GM18867 (cell line): ENCODE results near the gene PDE4A.
A peak's percentile ranks its signal among the peaks of the same experiment; 100 is the strongest.
"Not testable (repeated sequence)": the region's sequence is repeated elsewhere in the genome, so short reads cannot be mapped to it uniquely, and the experiment has no call there.

Source experiments
- ATAC-seq: cut with Tn5 transposase; IDR thresholded peaks from one replicate; pipeline ENCODE4 v1.9.1; 2021; ENCODE audit warnings: mild to moderate bottlenecking, moderate library complexity; ENCODE audit not compliant: unreplicated experiment

The PDE4A gene

GRCh38 chr19:10403137-10404021 lies 17.0 kb upstream of the PDE4A start, which contains the start of gene CDC37:
CDC37 (minus strand) TSS chr19:10403542; CDS start chr19:10403479, 63 bp downstream.
- peak; percentile 77 for ATAC-seq

GRCh38 chr19:10404888-10405820 lies 15.2 kb upstream of the PDE4A start:
- ATAC-seq: no peak

GRCh38 chr19:10406191-10406590 lies 14.1 kb upstream of the PDE4A start:
- ATAC-seq: no peak

GRCh38 chr19:10407096-10407495 lies 13.2 kb upstream of the PDE4A start:
- no peak for ATAC-seq

- no peak for ATAC-seq
Observed at GRCh38 chr19:10408511-10409283, 11.6 kb upstream of the PDE4A start.

GRCh38 chr19:10411224-10411623 lies 9.1 kb upstream of the PDE4A start:
- ATAC-seq: not testable (repeated sequence)

- peak; percentile 56 for ATAC-seq
Observed at GRCh38 chr19:10412257-10412977, 7.9 kb upstream of the PDE4A start.

- ATAC-seq: no peak
Observed at GRCh38 chr19:10416083-10416379, 4.3 kb upstream of the PDE4A start.

GRCh38 chr19:10416380-10417257 lies 3.7 kb upstream of the PDE4A start:
- ATAC-seq: peak; percentile 58

GRCh38 chr19:10417541-10418234 lies 2.6 kb upstream of the PDE4A start:
- no peak for ATAC-seq

GRCh38 chr19:10418235-10418484 lies 2.2 kb upstream of the PDE4A start:
- no peak for ATAC-seq

- no peak for ATAC-seq
Observed at GRCh38 chr19:10418485-10419199, 1.7 kb upstream of the PDE4A start.

- no peak for ATAC-seq
Observed at GRCh38 chr19:10419200-10419645, 1.1 kb upstream of the PDE4A start.

GRCh38 chr19:10419646-10420443 lies 493 bp upstream of the PDE4A start:
- ATAC-seq: no peak

GRCh38 chr19:10421240-10422045 lies 1.1 kb downstream of the PDE4A start:
- ATAC-seq: no peak

- no peak for ATAC-seq
Observed at GRCh38 chr19:10422046-10422461, 1.7 kb downstream of the PDE4A start.

GRCh38 chr19:10422846-10423245 lies 2.5 kb downstream of the PDE4A start:
- ATAC-seq: no peak
